DOHH2 (cell line): Measurements from ENCODE around the gene RIPOR3.

Source experiments
- H3F3A ChIP-seq: fragments of 200-600 bp; sonication (generic), shearing (Covaris generic); 2 replicates; pipeline ENCODE4 v1.6.0; 2016; ENCODE audit warnings: antibody characterized with exemption, mild to moderate bottlenecking; ENCODE audit not compliant: control insufficient read depth, insufficient read depth
- H3K27ac ChIP-seq: fragments of 200-600 bp; sonication (generic); 2 replicates; pipeline ENCODE4 v1.5.1; 2014; ENCODE audit warnings: low read depth, mild to moderate bottlenecking, low read length, moderate library complexity
- H3K27me3 ChIP-seq: fragments of 200-600 bp; sonication (generic); 2 replicates; pipeline ENCODE4 v1.6.1; 2014; ENCODE audit warnings: mild to moderate bottlenecking, low read length, mixed read lengths; ENCODE audit not compliant: control insufficient read depth
- H3K36me3 ChIP-seq: fragments of 200-600 bp; sonication (generic); 2 replicates; pipeline ENCODE4 v1.6.1; 2014; ENCODE audit warnings: mild to moderate bottlenecking, low read length, moderate library complexity, mixed read lengths; ENCODE audit not compliant: control insufficient read depth
- H3K4me1 ChIP-seq: fragments of 200-600 bp; sonication (generic); 2 replicates; pipeline ENCODE4 v1.6.1; 2014; ENCODE audit warnings: mild to moderate bottlenecking, low read length, mixed read lengths; ENCODE audit not compliant: control insufficient read depth
- H3K4me2 ChIP-seq: fragments of 200-600 bp; sonication (generic); 2 replicates; pipeline ENCODE4 v1.6.0; 2014; ENCODE audit warnings: mild to moderate bottlenecking, low read length, moderate library complexity
- H3K4me3 ChIP-seq: fragments of 200-600 bp; sonication (generic); 2 replicates; pipeline ENCODE4 v1.5.1; 2014; ENCODE audit warnings: mild to moderate bottlenecking, low read length, mixed read lengths
- H3K79me2 ChIP-seq: fragments of 200-600 bp; sonication (generic); 2 replicates; pipeline ENCODE4 v1.6.1; 2014; ENCODE audit warnings: mild to moderate bottlenecking, low read length, mixed read lengths; ENCODE audit not compliant: control insufficient read depth
- H3K9me2 ChIP-seq: fragments of 200-600 bp; sonication (generic); replicated peaks from 2 replicates; pipeline ENCODE4 v1.6.1; 2014; ENCODE audit warnings: mild to moderate bottlenecking, low read length, mixed read lengths; ENCODE audit not compliant: control insufficient read depth
- H3K9me3 ChIP-seq: fragments of 200-600 bp; sonication (generic); 2 replicates; pipeline ENCODE4 v1.6.1; 2014; ENCODE audit warnings: antibody characterized with exemption, low read length, mixed read lengths; ENCODE audit not compliant: control insufficient read depth, insufficient read depth
- H4K20me1 ChIP-seq: fragments of 200-600 bp; sonication (generic); 2 replicates; pipeline ENCODE4 v1.6.0; 2014; ENCODE audit warnings: low read depth, mild to moderate bottlenecking, antibody characterized with exemption, low read length, moderate library complexity; ENCODE audit not compliant: control insufficient read depth, insufficient read depth
- EZH2phosphoT487 ChIP-seq: fragments of 200-600 bp; sonication (generic); IDR thresholded peaks from 2 replicates; pipeline ENCODE4 v1.6.1; 2017; ENCODE audit warnings: borderline replicate concordance, mild to moderate bottlenecking, antibody characterized with exemption, low read length, moderate library complexity, mixed read lengths
- TF ChIP-seq, protein P1 (sequence below): fragments of 200-600 bp; sonication (generic); IDR thresholded peaks from one replicate; pipeline ENCODE4 v1.5.1; 2014; ENCODE audit warnings: antibody characterized with exemption, mild to moderate bottlenecking, low read depth, low read length; ENCODE audit not compliant: poor library complexity, severe bottlenecking

Gene RIPOR3

DNA sequence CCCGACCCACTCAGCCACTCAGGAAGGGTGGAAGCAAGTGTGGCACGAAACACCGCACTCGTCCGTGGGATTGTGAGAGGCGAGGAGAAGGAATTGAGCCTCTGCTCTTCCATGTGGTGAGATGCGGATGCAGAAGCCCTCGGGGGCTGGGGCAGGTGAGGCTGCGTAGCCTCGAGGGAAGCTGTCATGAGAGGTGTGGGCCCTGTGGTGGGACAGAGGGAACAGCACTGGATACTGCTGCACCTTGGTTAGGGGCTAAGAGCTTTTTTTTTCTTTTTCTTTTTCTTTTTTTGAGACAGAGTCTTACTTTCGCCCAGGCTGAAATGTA is 94.7 kb downstream of the RIPOR3 start:
- TF ChIP-seq EZH2phosphoT487 = no peak
- TF ChIP-seq, protein P1, sequence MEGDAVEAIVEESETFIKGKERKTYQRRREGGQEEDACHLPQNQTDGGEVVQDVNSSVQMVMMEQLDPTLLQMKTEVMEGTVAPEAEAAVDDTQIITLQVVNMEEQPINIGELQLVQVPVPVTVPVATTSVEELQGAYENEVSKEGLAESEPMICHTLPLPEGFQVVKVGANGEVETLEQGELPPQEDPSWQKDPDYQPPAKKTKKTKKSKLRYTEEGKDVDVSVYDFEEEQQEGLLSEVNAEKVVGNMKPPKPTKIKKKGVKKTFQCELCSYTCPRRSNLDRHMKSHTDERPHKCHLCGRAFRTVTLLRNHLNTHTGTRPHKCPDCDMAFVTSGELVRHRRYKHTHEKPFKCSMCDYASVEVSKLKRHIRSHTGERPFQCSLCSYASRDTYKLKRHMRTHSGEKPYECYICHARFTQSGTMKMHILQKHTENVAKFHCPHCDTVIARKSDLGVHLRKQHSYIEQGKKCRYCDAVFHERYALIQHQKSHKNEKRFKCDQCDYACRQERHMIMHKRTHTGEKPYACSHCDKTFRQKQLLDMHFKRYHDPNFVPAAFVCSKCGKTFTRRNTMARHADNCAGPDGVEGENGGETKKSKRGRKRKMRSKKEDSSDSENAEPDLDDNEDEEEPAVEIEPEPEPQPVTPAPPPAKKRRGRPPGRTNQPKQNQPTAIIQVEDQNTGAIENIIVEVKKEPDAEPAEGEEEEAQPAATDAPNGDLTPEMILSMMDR = no peak
- Histone ChIP-seq H3K4me2 (no peak overlapping the region), H3K4me3 (no peak overlapping the region), H3K79me2 (no peaks in the 10 kb centered on the region), H3K36me3 (no peaks in the 10 kb centered on the region), H3K9me3 (no peaks in the 10 kb centered on the region), H4K20me1 (no peaks in the 10 kb centered on the region), H3K9me2 (no peaks in the 10 kb centered on the region), H3K4me1 (peaks cover 22% of the 10 kb centered on the region), H3F3A (no peaks in the 10 kb centered on the region; the same call in 1 of the 2 replicates), H3K27me3 (peaks cover 47% of the 10 kb centered on the region), H3K27ac (no peak overlapping the region)

DNA sequence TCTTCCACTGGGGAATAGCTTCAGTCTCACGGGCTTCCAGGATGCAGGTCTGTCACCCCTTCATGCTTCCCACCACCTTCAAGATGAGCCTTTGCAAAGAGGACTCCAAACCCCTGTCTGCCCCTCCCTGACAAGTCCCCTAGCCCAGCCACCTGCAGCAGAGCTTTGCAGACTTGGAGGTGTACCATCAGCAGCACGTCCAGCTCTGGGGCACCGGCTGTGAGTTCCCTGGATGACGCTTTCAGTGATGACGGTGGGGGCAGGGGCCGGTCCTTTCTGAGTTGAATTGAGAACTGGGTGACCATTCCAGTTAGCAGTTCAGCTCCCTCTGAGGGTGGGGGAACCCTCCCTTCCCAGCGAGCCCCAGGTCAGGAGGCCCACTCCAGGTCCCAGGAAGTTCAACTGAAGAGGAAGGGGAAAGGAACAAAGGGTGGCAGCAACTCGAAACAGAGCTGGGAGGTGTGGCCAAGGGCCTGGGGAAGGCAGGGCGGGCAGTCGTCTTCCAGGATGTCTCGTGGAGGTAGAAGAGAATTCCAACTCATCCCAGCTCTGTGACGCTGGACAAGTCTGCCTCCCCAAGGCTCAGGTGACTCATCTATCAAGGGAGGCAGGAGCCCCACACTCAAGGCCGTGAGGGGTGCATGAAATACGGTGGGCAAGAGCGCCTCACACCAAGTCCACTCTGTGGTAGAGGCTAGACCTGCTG is 95.2 kb downstream of the RIPOR3 start:
- H3K9me3 ChIP-seq = no peaks in the 10 kb centered on the region
- H3K4me3 ChIP-seq = no peak overlapping the region
- TF ChIP-seq EZH2phosphoT487 = no peak
- TF ChIP-seq, protein P1 = no peak
- H3K36me3 ChIP-seq = no peaks in the 10 kb centered on the region
- peaks cover 44% of the 10 kb centered on the region for H3K27me3 ChIP-seq
- H4K20me1 ChIP-seq = no peaks in the 10 kb centered on the region
- no peaks in the 10 kb centered on the region for H3K79me2 ChIP-seq
- peaks cover 18% of the 10 kb centered on the region for H3K4me1 ChIP-seq
- H3F3A ChIP-seq = no peaks in the 10 kb centered on the region; the same call in 1 of the 2 replicates
- no peaks in the 10 kb centered on the region for H3K9me2 ChIP-seq
- H3K27ac ChIP-seq = no peak overlapping the region
- no peak overlapping the region for H3K4me2 ChIP-seq

DNA sequence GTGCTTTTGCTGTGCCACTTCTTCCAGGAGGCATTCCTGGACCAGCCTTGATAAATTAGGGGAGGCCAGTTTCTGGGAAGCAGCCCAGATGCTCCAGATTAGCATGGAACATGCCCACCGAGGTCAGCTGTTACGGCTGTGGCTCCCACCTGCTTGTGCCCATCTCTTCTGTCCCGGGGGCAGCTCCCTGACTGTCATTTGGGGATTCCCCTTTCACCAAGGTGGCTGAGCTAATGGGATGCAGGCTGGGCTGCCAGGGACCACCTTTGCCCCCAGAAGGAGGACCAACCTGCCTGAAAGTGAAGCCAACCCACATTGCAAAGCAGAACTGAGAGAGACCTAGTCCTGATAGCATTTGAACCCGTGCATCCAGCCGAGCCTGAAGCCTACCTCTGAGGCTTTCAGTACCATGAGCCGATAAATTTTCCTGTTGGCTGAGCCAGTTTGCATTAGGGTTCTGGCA is 95.9 kb downstream of the RIPOR3 start:
- H3K27ac ChIP-seq = no peak overlapping the region
- H3K27me3 ChIP-seq = peaks cover 38% of the 10 kb centered on the region
- no peaks in the 10 kb centered on the region for H3K9me3 ChIP-seq
- no peaks in the 10 kb centered on the region for H3K79me2 ChIP-seq
- no peak overlapping the region for H3K4me2 ChIP-seq
- H3K4me1 ChIP-seq = peaks cover 11% of the 10 kb centered on the region
- H3F3A ChIP-seq = no peaks in the 10 kb centered on the region; the same call in 1 of the 2 replicates
- H3K36me3 ChIP-seq = no peaks in the 10 kb centered on the region
- no peaks in the 10 kb centered on the region for H3K9me2 ChIP-seq
- no peak for TF ChIP-seq EZH2phosphoT487
- TF ChIP-seq, protein P1 = no peak
- no peak overlapping the region for H3K4me3 ChIP-seq
- H4K20me1 ChIP-seq = no peaks in the 10 kb centered on the region
